AG04450 (cell line): ENCODE data around the gene MIA3. TPM values are rescaled to one million over a fixed set of nuclear protein-coding genes. Genes with fewer than 3 reads are reported as not detected.

ENCODE experiments used
- CTCF ChIA-PET: fragments of 300-600, 350-600 bp; formaldehyde crosslinking; extraction: SDS; loops from one replicate; lab custom pipeline; 2022; ENCODE audit warnings: antibody characterized with exemption, inconsistent platforms; lab: Charles Lee
- POLR2A ChIA-PET: fragments of 350-600 bp; formaldehyde crosslinking; extraction: SDS; loops from one replicate; lab custom pipeline; 2021; ENCODE audit warnings: antibody characterized with exemption, inconsistent platforms; lab: Yijun Ruan, JAX
- DNase-seq: peaks from one replicate; pipeline ENCODE4 v3.0.0-alpha.2; 2011; ENCODE audit warnings: low read depth, low spot score
- H3K27ac ChIP-seq: one replicate; pipeline ENCODE4 v1.5.1; 2012; ENCODE audit warnings: low read depth, low read length, control low read depth
- H3K27me3 ChIP-seq: one replicate; pipeline ENCODE4 v1.6.0; 2012; ENCODE audit warnings: low read length; ENCODE audit not compliant: control insufficient read depth, insufficient read depth
- H3K4me3 ChIP-seq: 2 replicates; pipeline ENCODE4 v1.5.1; 2011; ENCODE audit warnings: mild to moderate bottlenecking, low read depth, low read length, control low read depth
- H3K9me3 ChIP-seq: 2 replicates; pipeline ENCODE4 v1.5.1; 2012; ENCODE audit warnings: low read length; ENCODE audit not compliant: control insufficient read depth, insufficient read depth
- CTCF ChIP-seq: IDR thresholded peaks from 2 replicates; pipeline ENCODE4 v1.5.1; 2011; ENCODE audit warnings: low read depth, low read length, control low read depth, inconsistent platforms
- polyA plus RNA-seq: library from polyadenylated mRNA; depleted of rRNA; stranded (reverse); fragments of >200 nt; gene quantifications from 2 replicates; pipeline ENCODE4 v1.2.3, GENCODE V29; 2011

Gene MIA3
- polyA plus RNA-seq, 1 experiment: 53.6 TPM

- POLR2A ChIA-PET: no interaction called here
- CTCF ChIA-PET: interaction anchor here (0.8 kb wide), 1 partner anchor 177 kb away, joined by 4 read pairs; no protein-coding TSS in a partner anchor
- no peak overlapping the region for H3K27ac ChIP-seq
- H3K9me3 ChIP-seq: no peaks in the 10 kb centered on the region
- no peaks in the 10 kb centered on the region for H3K27me3 ChIP-seq
- no peak for TF ChIP-seq CTCF
- no peak for DNase-seq
- no peak overlapping the region for H3K4me3 ChIP-seq
Measured at GRCh38 chr1:222641269-222641948, 23.5 kb downstream of the MIA3 start.

GRCh38 chr1:222642468-222642867, 24.6 kb downstream of the MIA3 start:
- CTCF ChIA-PET: interaction anchor here (4.2 kb wide), 1 partner anchor 8 kb away, joined by 22 read pairs; no protein-coding TSS in a partner anchor
- Histone ChIP-seq H3K4me3 (no peak overlapping the region), H3K27ac (no peak overlapping the region), H3K27me3 (no peaks in the 10 kb centered on the region), H3K9me3 (no peaks in the 10 kb centered on the region)
- no peak for TF ChIP-seq CTCF
- POLR2A ChIA-PET: no interaction called here
- DNase-seq: no peak

GRCh38 chr1:222643606-222643937, 25.7 kb downstream of the MIA3 start:
- no peaks in the 10 kb centered on the region for H3K9me3 ChIP-seq
- DNase-seq: no peak
- TF ChIP-seq CTCF: no peak
- CTCF ChIA-PET: interaction anchor here (2.5 to 4.2 kb wide), 2 partner anchors 9 to 178 kb away, joined by 8 to 22 read pairs; no protein-coding TSS in a partner anchor
- H3K27ac ChIP-seq: peak overlapping the region; percentile 96
- peak overlapping the region; percentile 93 for H3K4me3 ChIP-seq
- H3K27me3 ChIP-seq: no peaks in the 10 kb centered on the region
- POLR2A ChIA-PET: interaction anchor here (0.7 to 1.9 kb wide), 2 partner anchors 9 to 1067 kb away, joined by 3 to 8 read pairs; no protein-coding TSS in a partner anchor

GRCh38 chr1:222643938-222644635, 26.2 kb downstream of the MIA3 start:
- H3K27ac ChIP-seq: peak overlapping the region; percentile 96
- H3K4me3 ChIP-seq: peak overlapping the region; percentile 93
- no peaks in the 10 kb centered on the region for H3K9me3 ChIP-seq
- ChIA-PET POLR2A (interaction anchor here (0.7 to 1.9 kb wide), 3 partner anchors 10 to 28 kb away, joined by 3 to 8 read pairs (median 4); no protein-coding TSS in a partner anchor), CTCF (interaction anchor here (1.3 to 4.2 kb wide), 3 partner anchors 10 to 188 kb away, joined by 4 to 22 read pairs (median 8); no protein-coding TSS in a partner anchor)
- DNase-seq: peak; percentile 95
- H3K27me3 ChIP-seq: no peaks in the 10 kb centered on the region
- no peak for TF ChIP-seq CTCF
